ENCODE measurements around the gene FOXP1. TPM values are rescaled to one million over a fixed set of nuclear protein-coding genes. Genes with fewer than 3 reads are reported as not detected.

Gene FOXP1
- total RNA-seq, 4 donors from 2014 or later = 181 to 225 (median 205) TPM

DNA sequence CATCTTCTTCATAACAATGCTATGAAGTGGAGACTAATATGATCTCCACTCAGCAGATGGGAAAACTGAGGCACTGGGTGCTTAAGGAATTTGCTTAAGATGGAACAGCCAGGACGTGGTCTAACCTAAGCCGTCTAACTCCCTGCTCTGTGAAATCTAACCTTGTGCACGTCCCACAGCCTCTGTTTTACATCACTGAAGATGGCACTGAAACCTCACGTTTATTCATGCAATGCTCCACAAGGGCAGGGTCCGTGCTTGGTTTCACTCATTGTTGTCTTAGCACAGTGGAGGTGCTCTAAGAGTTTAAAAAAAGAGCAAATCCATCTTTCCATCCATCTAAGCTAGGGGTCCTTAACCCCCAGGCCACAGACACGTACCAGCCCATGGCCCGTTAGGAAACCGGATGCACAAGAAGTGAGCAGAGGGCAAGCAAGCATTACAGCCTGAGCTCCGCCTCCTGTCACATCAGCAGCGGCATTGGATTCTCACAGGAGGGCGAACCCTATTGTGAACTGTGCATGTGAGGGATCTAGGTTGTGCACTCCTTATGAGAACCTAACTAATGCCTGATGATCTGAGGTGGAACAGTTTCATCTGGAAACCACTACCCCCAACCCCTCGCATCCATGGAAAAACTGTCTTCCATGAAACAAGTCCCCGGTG is 118.0 kb downstream of the FOXP1 start:
- H3K9me3 ChIP-seq = no peaks in the 10 kb centered on the region
- no peak overlapping the region for H3K27ac ChIP-seq (replicated peaks in 1 of 4)
- H3K4me1 ChIP-seq = peaks cover 18 to 67% (median 44%) of the 10 kb centered on the region in 4 donors
- intact Hi-C loops (cut with DNase I) = no loop called here
- H3K4me3 ChIP-seq = no peak overlapping the region
- DNase-seq (ENCODE audit: extremely low spot score) = peak; percentile 42
- WGBS = 94% methylated on average over 13 of the region's 13 CpGs
- no peaks in the 10 kb centered on the region for H3K36me3 ChIP-seq
- TF ChIP-seq EP300 (IDR thresholded peaks at IDR 0.05) = no peak
- no peak for TF ChIP-seq POLR2A (IDR thresholded peaks at IDR 0.05; ENCODE audit: low read depth)
- TF ChIP-seq POLR2AphosphoS5 (IDR thresholded peaks at IDR 0.05) = no peak
- TF ChIP-seq, protein P1, sequence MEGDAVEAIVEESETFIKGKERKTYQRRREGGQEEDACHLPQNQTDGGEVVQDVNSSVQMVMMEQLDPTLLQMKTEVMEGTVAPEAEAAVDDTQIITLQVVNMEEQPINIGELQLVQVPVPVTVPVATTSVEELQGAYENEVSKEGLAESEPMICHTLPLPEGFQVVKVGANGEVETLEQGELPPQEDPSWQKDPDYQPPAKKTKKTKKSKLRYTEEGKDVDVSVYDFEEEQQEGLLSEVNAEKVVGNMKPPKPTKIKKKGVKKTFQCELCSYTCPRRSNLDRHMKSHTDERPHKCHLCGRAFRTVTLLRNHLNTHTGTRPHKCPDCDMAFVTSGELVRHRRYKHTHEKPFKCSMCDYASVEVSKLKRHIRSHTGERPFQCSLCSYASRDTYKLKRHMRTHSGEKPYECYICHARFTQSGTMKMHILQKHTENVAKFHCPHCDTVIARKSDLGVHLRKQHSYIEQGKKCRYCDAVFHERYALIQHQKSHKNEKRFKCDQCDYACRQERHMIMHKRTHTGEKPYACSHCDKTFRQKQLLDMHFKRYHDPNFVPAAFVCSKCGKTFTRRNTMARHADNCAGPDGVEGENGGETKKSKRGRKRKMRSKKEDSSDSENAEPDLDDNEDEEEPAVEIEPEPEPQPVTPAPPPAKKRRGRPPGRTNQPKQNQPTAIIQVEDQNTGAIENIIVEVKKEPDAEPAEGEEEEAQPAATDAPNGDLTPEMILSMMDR (IDR thresholded peaks at IDR 0.05) = no peak
- H3K27me3 ChIP-seq = no peaks in the 10 kb centered on the region

DNA sequence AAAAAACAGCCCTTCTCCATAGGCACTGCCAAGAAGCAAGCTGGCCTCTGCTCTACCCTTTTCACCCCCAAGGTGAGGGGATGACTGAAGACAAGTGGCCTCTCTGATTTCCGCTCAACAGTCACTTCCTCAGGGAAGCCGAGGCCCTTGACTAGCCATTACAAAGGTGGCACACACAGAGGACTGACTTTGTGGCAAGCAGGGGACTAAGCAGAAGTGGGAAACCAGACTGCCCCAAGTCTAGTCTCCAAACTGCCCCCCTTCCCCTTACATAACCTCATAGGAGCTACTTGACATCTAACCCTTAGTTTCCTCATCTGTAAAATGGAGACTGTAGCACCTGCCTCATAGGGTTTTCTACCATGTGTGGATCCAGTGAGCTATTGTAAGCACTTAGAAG is 118.9 kb downstream of the FOXP1 start:
- WGBS = 93% methylated on average over 2 of the region's 2 CpGs
- peaks cover 18 to 65% (median 43%) of the 10 kb centered on the region in 4 donors for H3K4me1 ChIP-seq
- no peak overlapping the region for H3K4me3 ChIP-seq
- H3K27me3 ChIP-seq = no peaks in the 10 kb centered on the region
- DNase-seq (ENCODE audit: extremely low spot score) = peak; percentile 29
- intact Hi-C loops (cut with DNase I) = no loop called here
- no peaks in the 10 kb centered on the region for H3K9me3 ChIP-seq
- TF ChIP-seq EP300 (IDR thresholded peaks at IDR 0.05) (no peak), POLR2AphosphoS5 (IDR thresholded peaks at IDR 0.05) (no peak), POLR2A (IDR thresholded peaks at IDR 0.05; ENCODE audit: low read depth) (no peak)
- TF ChIP-seq, protein P1 (IDR thresholded peaks at IDR 0.05) = no peak
- H3K27ac ChIP-seq (replicated peaks in 1 of 4) = no peak overlapping the region
- H3K36me3 ChIP-seq = no peaks in the 10 kb centered on the region

DNA sequence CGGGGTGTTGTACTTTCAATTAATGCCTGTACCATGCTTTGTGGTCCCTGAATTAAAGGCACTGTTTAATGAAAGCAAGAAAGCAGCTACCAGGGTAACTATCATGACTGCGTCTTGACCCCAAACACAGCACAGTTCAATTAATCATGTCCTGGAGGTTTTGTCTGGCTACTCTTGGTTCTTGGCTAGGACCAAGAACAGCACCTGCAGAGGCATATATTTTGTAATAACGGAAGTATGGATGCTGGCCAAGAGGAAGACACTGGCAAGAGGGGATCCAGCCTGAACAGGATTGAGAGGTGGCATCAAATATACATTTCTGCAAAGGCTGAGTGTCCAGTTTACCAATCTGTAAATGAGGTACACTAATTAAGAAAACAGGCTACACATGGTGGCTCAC is 119.9 kb downstream of the FOXP1 start:
- intact Hi-C loops (cut with DNase I) = no loop called here

DNA sequence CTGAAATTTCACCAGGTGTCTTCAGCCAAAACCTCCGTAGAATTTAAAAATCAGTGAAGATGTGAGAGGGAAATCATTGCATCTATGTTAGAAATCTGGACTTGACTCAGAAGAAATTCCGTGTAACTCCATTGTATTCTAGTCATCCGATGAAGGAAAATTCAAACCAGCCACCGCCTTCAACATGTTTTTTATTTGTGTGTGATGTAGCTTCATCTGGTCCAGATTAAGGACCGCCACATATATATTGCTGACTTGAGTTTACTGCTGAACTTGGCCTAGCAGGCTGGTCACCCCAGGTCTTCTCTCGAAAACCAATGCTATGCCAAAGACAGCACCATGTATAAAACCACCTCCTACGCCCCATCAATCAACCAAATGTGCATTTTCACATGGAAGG is 120.9 kb downstream of the FOXP1 start:
- TF ChIP-seq POLR2AphosphoS5 (IDR thresholded peaks at IDR 0.05) = no peak
- no peak for TF ChIP-seq EP300 (IDR thresholded peaks at IDR 0.05)
- TF ChIP-seq POLR2A (IDR thresholded peaks at IDR 0.05; ENCODE audit: low read depth) = no peak
- TF ChIP-seq, protein P1 (IDR thresholded peaks at IDR 0.05) = no peak
- Histone ChIP-seq H3K4me1 (peaks cover 6 to 70% (median 44%) of the 10 kb centered on the region in 4 donors), H3K27ac (replicated peaks in 1 of 4) (peak overlapping the region; percentile 49 to 61 (median 55)), H3K36me3 (no peaks in the 10 kb centered on the region), H3K4me3 (no peak overlapping the region), H3K27me3 (no peaks in the 10 kb centered on the region), H3K9me3 (no peaks in the 10 kb centered on the region)
- intact Hi-C loops (cut with DNase I) = no loop called here
- no peak for DNase-seq (ENCODE audit: extremely low spot score)
- 69% methylated on average over 7 of the region's 7 CpGs for WGBS

More for the DNA sequence above, 119.9 kb downstream of the FOXP1 start:
- Histone ChIP-seq H3K27me3 (no peaks in the 10 kb centered on the region), H3K27ac (replicated peaks in 1 of 4) (no peak overlapping the region), H3K4me1 (peaks cover 8 to 63% (median 40%) of the 10 kb centered on the region in 4 donors), H3K4me3 (no peak overlapping the region), H3K36me3 (no peaks in the 10 kb centered on the region), H3K9me3 (no peaks in the 10 kb centered on the region)
- 70% methylated on average over 3 of the region's 3 CpGs for WGBS
- no peak for TF ChIP-seq POLR2A (IDR thresholded peaks at IDR 0.05; ENCODE audit: low read depth)
- no peak for TF ChIP-seq EP300 (IDR thresholded peaks at IDR 0.05)
- TF ChIP-seq POLR2AphosphoS5 (IDR thresholded peaks at IDR 0.05) = no peak
- TF ChIP-seq, protein P1 (IDR thresholded peaks at IDR 0.05) = no peak
- no peak for DNase-seq (ENCODE audit: extremely low spot score)

All from esophagus muscularis mucosa (tissue), 4 donors.